SK-N-SH (cell line): Measurements from ENCODE around the gene TPST2. TPM values are rescaled to one million over a fixed set of nuclear protein-coding genes. Genes with fewer than 3 reads are reported as not detected.

ENCODE experiments used
- CTCF ChIA-PET: fragments of 300-600, 350-600 bp; formaldehyde crosslinking; extraction: SDS; loops from one replicate; lab custom pipeline; 2021; lab: Yijun Ruan, JAX
- POLR2A ChIA-PET: fragments of 350-600 bp; sonication (Branson Sonifier 250); formaldehyde crosslinking; extraction: SDS; loops from one replicate; lab custom pipeline; 2020; ENCODE audit warnings: antibody characterized with exemption, inconsistent platforms; lab: Yijun Ruan, JAX
- DNase-seq: peaks from one replicate; pipeline ENCODE4 v3.0.0; 2012
- H2AFZ ChIP-seq: fragments of 200-600 bp; sonication (generic); 2 replicates; pipeline ENCODE4 v1.8.1; 2016; ENCODE audit warnings: antibody characterized with exemption, mild to moderate bottlenecking, low read depth
- H3F3A ChIP-seq: fragments of 200-600 bp; sonication (generic); replicated peaks from 2 replicates; pipeline ENCODE3; 2016; ENCODE audit warnings: antibody characterized with exemption, mild to moderate bottlenecking; ENCODE audit not compliant: insufficient read depth
- H3K27ac ChIP-seq, 2 experiments: fragments of 200-500 bp in 1 of 2; fragments of 200-600 bp in 1 of 2; sonication (Bioruptor generic) in 1 of 2; sonication (generic), shearing (Covaris generic) in 1 of 2; 2 replicates each; pipeline versions ENCODE4 v1.5.1 to v1.6.1; 2014 to 2016; ENCODE audit warnings: low read depth in 2 of 2, inconsistent platforms in 1 of 2, low read length in 1 of 2, mild to moderate bottlenecking in 1 of 2, mixed read lengths in 1 of 2
- H3K27me3 ChIP-seq: fragments of 200-600 bp; sonication (generic), shearing (Covaris generic); 2 replicates; pipeline ENCODE4 v1.6.1; 2016; ENCODE audit warnings: mixed run types; ENCODE audit not compliant: insufficient read depth
- H3K36me3 ChIP-seq, 2 experiments: fragments of 200-500 bp in 1 of 2; fragments of 200-600 bp in 1 of 2; sonication (Bioruptor generic) in 1 of 2; sonication (generic) in 1 of 2; replicated peaks in 1 of 2; 2 replicates each; pipeline versions ENCODE3 to v1.5.1; 2014 to 2016; ENCODE audit warnings: low read length in 1 of 2, mild to moderate bottlenecking in 1 of 2; ENCODE audit not compliant: insufficient read depth in 2 of 2, control insufficient read depth in 1 of 2
- H3K4me1 ChIP-seq, 2 experiments: fragments of 200-500 bp in 1 of 2; fragments of 200-600 bp in 1 of 2; sonication (Bioruptor generic) in 1 of 2; sonication (generic), shearing (Covaris generic) in 1 of 2; 2 replicates each; pipeline versions ENCODE4 v1.5.1 to v1.6.1; 2014 to 2016; ENCODE audit warnings: low read depth in 1 of 2, low read length in 1 of 2, mixed run types in 1 of 2; ENCODE audit not compliant: insufficient read depth in 2 of 2, control insufficient read depth in 1 of 2
- H3K4me2 ChIP-seq: fragments of 200-600 bp; sonication (generic), shearing (Covaris generic); 2 replicates; pipeline ENCODE4 v1.6.1; 2017; ENCODE audit warnings: mixed run types
- H3K4me3 ChIP-seq, 2 experiments: fragments of 200-500 bp in 1 of 2; fragments of 200-600 bp in 1 of 2; sonication (Bioruptor generic) in 1 of 2; sonication (generic), shearing (Covaris generic) in 1 of 2; 2 replicates each; pipeline versions ENCODE4 v1.5.1 to v1.8.1; 2014 to 2016; ENCODE audit warnings: low read depth in 2 of 2, inconsistent platforms in 1 of 2, low read length in 1 of 2, mild to moderate bottlenecking in 1 of 2, mixed read lengths in 1 of 2, moderate library complexity in 1 of 2
- H3K79me2 ChIP-seq: fragments of 200-600 bp; sonication (generic); 2 replicates; pipeline ENCODE4 v1.8.1; 2017; ENCODE audit warnings: mild to moderate bottlenecking; ENCODE audit not compliant: insufficient read depth
- H3K9ac ChIP-seq: fragments of 200-600 bp; sonication (generic); 2 replicates; pipeline ENCODE4 v1.6.1; 2017; ENCODE audit warnings: mixed run types
- H3K9me2 ChIP-seq: fragments of 200-600 bp; sonication (generic); 2 replicates; pipeline ENCODE4 v1.6.1; 2017; ENCODE audit warnings: mixed run types
- H3K9me3 ChIP-seq: fragments of 200-600 bp; sonication (generic); 2 replicates; pipeline ENCODE4 v1.6.1; 2017; ENCODE audit warnings: mixed run types, mild to moderate bottlenecking, moderate library complexity
- H4K20me1 ChIP-seq: fragments of 200-600 bp; sonication (generic); 2 replicates; pipeline ENCODE4 v1.6.1; 2017; ENCODE audit warnings: mild to moderate bottlenecking, mixed run types; ENCODE audit not compliant: insufficient read depth
- ELF1 ChIP-seq: IDR thresholded peaks from 2 replicates; pipeline ENCODE4 v1.4.0; 2012
- EZH2phosphoT487 ChIP-seq: fragments of 200-600 bp; sonication (generic); IDR thresholded peaks from 2 replicates; pipeline ENCODE4 v1.6.1; 2017; ENCODE audit warnings: low read depth, mixed run types, mild to moderate bottlenecking, antibody characterized with exemption, moderate library complexity, borderline replicate concordance
- FOSL2 ChIP-seq: IDR thresholded peaks from 2 replicates; pipeline ENCODE4 v1.4.0; 2012; ENCODE audit warnings: low read depth, mild to moderate bottlenecking, moderate library complexity, borderline replicate concordance
- FOXJ3 ChIP-seq: sonication (generic); formaldehyde crosslinking; IDR thresholded peaks from 2 replicates; pipeline ENCODE4 v1.5.1; 2020; ENCODE audit warnings: mild to moderate bottlenecking, missing genetic modification reagents
- FOXM1 ChIP-seq: IDR thresholded peaks from 2 replicates; pipeline ENCODE4 v1.4.0; 2012; ENCODE audit warnings: low read depth, mild to moderate bottlenecking
- JUND ChIP-seq: IDR thresholded peaks from 2 replicates; pipeline ENCODE4 v1.4.0; 2012
- MAX ChIP-seq: IDR thresholded peaks from 2 replicates; pipeline ENCODE4 v1.4.0; 2012; ENCODE audit warnings: low read depth
- MEF2A ChIP-seq: IDR thresholded peaks from 2 replicates; pipeline ENCODE4 v1.4.0; 2012; ENCODE audit warnings: low read depth, borderline replicate concordance
- RAD21 ChIP-seq: IDR thresholded peaks from 2 replicates; pipeline ENCODE4 v1.6.1; 2012; ENCODE audit warnings: mild to moderate bottlenecking, low read length
- SIN3A ChIP-seq: IDR thresholded peaks from 2 replicates; pipeline ENCODE4 v1.6.1; 2012; ENCODE audit warnings: low read depth, mild to moderate bottlenecking, low read length, moderate library complexity, borderline replicate concordance
- SMC3 ChIP-seq: IDR thresholded peaks from 2 replicates; pipeline ENCODE4 v1.6.1; 2012; ENCODE audit warnings: low read depth, low read length, improper control_type of control experiment
- TAF1 ChIP-seq: IDR thresholded peaks from 2 replicates; pipeline ENCODE4 v1.6.1; 2012; ENCODE audit warnings: low read depth, mild to moderate bottlenecking, low read length, moderate library complexity, borderline replicate concordance
- TCF12 ChIP-seq: IDR thresholded peaks from 2 replicates; pipeline ENCODE4 v1.4.0; 2012
- USF1 ChIP-seq: IDR thresholded peaks from 2 replicates; pipeline ENCODE4 v1.4.0; 2012; ENCODE audit warnings: low read depth, borderline replicate concordance
- ZBTB33 ChIP-seq: IDR thresholded peaks from 2 replicates; pipeline ENCODE4 v1.4.0; 2012; ENCODE audit warnings: low read depth, borderline replicate concordance
- WGBS: methylation state at CpG from one replicate; pipeline ENCODE4 v1.1.6; 2017; ENCODE audit warnings: low lambda C conversion rate; 5-methylcytosine and 5-hydroxymethylcytosine counted together
- polyA plus RNA-seq, 3 experiments: library from polyadenylated mRNA; depleted of rRNA; stranded (reverse); fragments of >200 nt; gene quantifications; 2 replicates each; pipeline ENCODE4 v1.2.3, GENCODE V29; 2012
- TF ChIP-seq, protein P1 (sequence below): fragments of 150-350 bp; IDR thresholded peaks from 2 replicates; pipeline ENCODE4 v1.6.1; 2017; ENCODE audit warnings: antibody characterized with exemption, low read length, low read depth, borderline replicate concordance

TPST2 gene
- polyA plus RNA-seq, 1 of the 3 experiments (the other 2 are of a cell fraction) = 58.4 TPM

GRCh38 chr22:26567610-26568009 is 22.3 kb downstream of the TPST2 start:
- CTCF ChIA-PET = no interaction called here
- Histone ChIP-seq H3K79me2 (peaks cover 36% of the 10 kb centered on the region), H3K27ac (no peak overlapping the region)

GRCh38 chr22:26566994-26567393 is 22.9 kb downstream of the TPST2 start:
- no peak overlapping the region for H3K27ac ChIP-seq
- no peaks in the 10 kb centered on the region for H4K20me1 ChIP-seq
- H3K79me2 ChIP-seq = peaks cover 33% of the 10 kb centered on the region
- ChIA-PET POLR2A (no interaction called here), CTCF (no interaction called here)
- H3K4me2 ChIP-seq = no peak overlapping the region
- no peaks in the 10 kb centered on the region for H3F3A ChIP-seq
- no peaks in the 10 kb centered on the region for H3K36me3 ChIP-seq
- no peaks in the 10 kb centered on the region for H3K27me3 ChIP-seq
- no peak for DNase-seq
- H3K9ac ChIP-seq = no peak overlapping the region
- no peaks in the 10 kb centered on the region for H3K9me2 ChIP-seq
- H3K4me1 ChIP-seq = peaks cover 0 to 3% of the 10 kb centered on the region in 2 experiments; a peak in 1 of 4 replicates
- no peak for TF ChIP-seq ZBTB33
- TF ChIP-seq FOXM1 = no peak
- no peak for TF ChIP-seq SIN3A
- TF ChIP-seq TAF1 = no peak
- TF ChIP-seq RAD21 = no peak
- no peak for TF ChIP-seq ELF1
- no peak for TF ChIP-seq MAX
- TF ChIP-seq, protein P1, sequence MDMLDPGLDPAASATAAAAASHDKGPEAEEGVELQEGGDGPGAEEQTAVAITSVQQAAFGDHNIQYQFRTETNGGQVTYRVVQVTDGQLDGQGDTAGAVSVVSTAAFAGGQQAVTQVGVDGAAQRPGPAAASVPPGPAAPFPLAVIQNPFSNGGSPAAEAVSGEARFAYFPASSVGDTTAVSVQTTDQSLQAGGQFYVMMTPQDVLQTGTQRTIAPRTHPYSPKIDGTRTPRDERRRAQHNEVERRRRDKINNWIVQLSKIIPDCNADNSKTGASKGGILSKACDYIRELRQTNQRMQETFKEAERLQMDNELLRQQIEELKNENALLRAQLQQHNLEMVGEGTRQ = no peak
- TF ChIP-seq USF1 = no peak
- TF ChIP-seq EZH2phosphoT487 = no peak
- no peak for TF ChIP-seq JUND
- TF ChIP-seq FOSL2 = no peak
- TF ChIP-seq MEF2A = no peak
- TF ChIP-seq FOXJ3 = no peak
- WGBS = 92% methylated on average over 3 of the region's 3 CpGs
- H3K9me3 ChIP-seq = no peaks in the 10 kb centered on the region
- no peak overlapping the region for H2AFZ ChIP-seq
- no peak overlapping the region for H3K4me3 ChIP-seq

More at GRCh38 chr22:26567610-26568009, 22.3 kb downstream of the TPST2 start:
- POLR2A ChIA-PET = no interaction called here
- no peaks in the 10 kb centered on the region for H3K9me3 ChIP-seq
- H3F3A ChIP-seq = no peaks in the 10 kb centered on the region
- DNase-seq = no peak
- H3K9me2 ChIP-seq = no peaks in the 10 kb centered on the region
- H3K9ac ChIP-seq = no peak overlapping the region
- H3K27me3 ChIP-seq = no peaks in the 10 kb centered on the region
- no peak overlapping the region for H3K4me3 ChIP-seq
- peaks cover 0 to 3% of the 10 kb centered on the region in 2 experiments; a peak in 1 of 4 replicates for H3K4me1 ChIP-seq
- no peak overlapping the region for H2AFZ ChIP-seq
- 94% methylated on average over 2 of the region's 2 CpGs for WGBS
- no peaks in the 10 kb centered on the region for H3K36me3 ChIP-seq
- no peak overlapping the region for H3K4me2 ChIP-seq
- H4K20me1 ChIP-seq = no peaks in the 10 kb centered on the region
- TF ChIP-seq USF1 = no peak
- TF ChIP-seq TCF12 = no peak
- TF ChIP-seq MEF2A = no peak
- no peak for TF ChIP-seq SMC3
- TF ChIP-seq FOXM1 = no peak
- TF ChIP-seq SIN3A = no peak
